Stimulated activated CD8-positive, alpha-beta memory T cell treated with anti-CD3 and anti-CD28 coated beads, Interleukin-15, amount 100 ng/mL, for 1 hour (primary cell): ENCODE measurements around the gene ADAMTS17.

Source experiments
- DNase-seq: peaks from one replicate; pipeline ENCODE4 v3.0.0-alpha.2; 2020; ENCODE audit warnings: low read depth

ADAMTS17 gene

GRCh38 chr15:100224206-100225185 lies 117.3 kb downstream of the ADAMTS17 start:
- DNase-seq, result no peak

- no peak for DNase-seq
These were observed 119.4 kb downstream of the ADAMTS17 start for GRCh38 chr15:100222349-100222715.

GRCh38 chr15:100221471-100222348 lies 120.1 kb downstream of the ADAMTS17 start:
- DNase-seq, result no peak

GRCh38 chr15:100220058-100220768 lies 121.6 kb downstream of the ADAMTS17 start:
- DNase-seq, result no peak

GRCh38 chr15:100218434-100218833 lies 123.3 kb downstream of the ADAMTS17 start:
- no peak for DNase-seq

GRCh38 chr15:100216182-100216581 lies 125.6 kb downstream of the ADAMTS17 start:
- DNase-seq, result no peak

GRCh38 chr15:100215843-100216169 lies 126.0 kb downstream of the ADAMTS17 start:
- no peak for DNase-seq

- no peak for DNase-seq
These were observed 126.5 kb downstream of the ADAMTS17 start for GRCh38 chr15:100215031-100215842.

GRCh38 chr15:100211855-100212850 lies 129.6 kb downstream of the ADAMTS17 start:
- no peak for DNase-seq

GRCh38 chr15:100210338-100210737 lies 131.4 kb downstream of the ADAMTS17 start:
- DNase-seq, result no peak

GRCh38 chr15:100208921-100209603 lies 132.7 kb downstream of the ADAMTS17 start:
- DNase-seq, result no peak

- no peak for DNase-seq
These were observed 134.7 kb downstream of the ADAMTS17 start for GRCh38 chr15:100207053-100207452.

- no peak for DNase-seq
These were observed 135.1 kb downstream of the ADAMTS17 start for GRCh38 chr15:100206643-100207042.

GRCh38 chr15:100205549-100206295 lies 136.1 kb downstream of the ADAMTS17 start:
- DNase-seq, result no peak

GRCh38 chr15:100204771-100205170 lies 137.0 kb downstream of the ADAMTS17 start:
- no peak for DNase-seq

- no peak for DNase-seq
These were observed 137.6 kb downstream of the ADAMTS17 start for GRCh38 chr15:100204211-100204610.

GRCh38 chr15:100202309-100202960 lies 139.3 kb downstream of the ADAMTS17 start:
- no peak for DNase-seq
